Cardiac fibroblast (primary cell): ENCODE results near the gene HADHB.

Experiments used
- DNase-seq, 2 donors: peaks; one replicate each; pipeline versions ENCODE4 v3.0.0 to v3.0.0-alpha.2; 2010; ENCODE audit warnings: low read depth in 2 of 2
- H3K4me3 ChIP-seq, 2 donors: replicated peaks in 1 of 2; 1 replicate in 1 of 2; 2 replicates in 1 of 2; pipeline ENCODE4 v1.5.1; 2011; ENCODE audit warnings: low read depth in 2 of 2, low read length in 2 of 2, mild to moderate bottlenecking in 2 of 2, moderate library complexity in 1 of 2
- CTCF ChIP-seq: IDR thresholded peaks from one replicate; pipeline ENCODE4 v1.5.1; 2011; ENCODE audit warnings: low read depth, mild to moderate bottlenecking, low read length, inconsistent platforms

The HADHB gene

GRCh38 chr2:26244309-26245230 lies at the start of gene HADHB, which contains the start of gene HADHA:
Gene HADHB, plus strand, starts transcription at chr2:26244939. Its CDS starts 9,316 bp downstream, at chr2:26254255.
Gene HADHA, minus strand, starts transcription at chr2:26244632. Its CDS starts 36 bp downstream, at chr2:26244596.
- H3K4me3 ChIP-seq = peak within 1 kb of the TSS; percentile 76 to 89
- peak; percentile 25 for TF ChIP-seq CTCF
- peak; percentile 95 for DNase-seq

- TF ChIP-seq CTCF = no peak
- H3K4me3 ChIP-seq = no peak overlapping the region
- no peak for DNase-seq
Measured at GRCh38 chr2:26195040-26195984, 49.4 kb upstream of the HADHB start.

GRCh38 chr2:26196683-26197418 lies 47.9 kb upstream of the HADHB start:
- no peak for DNase-seq
- H3K4me3 ChIP-seq = no peak overlapping the region
- no peak for TF ChIP-seq CTCF

- no peak for DNase-seq
- no peak overlapping the region for H3K4me3 ChIP-seq
- TF ChIP-seq CTCF = no peak
Measured at GRCh38 chr2:26197516-26197915, 47.2 kb upstream of the HADHB start.

- H3K4me3 ChIP-seq = no peak overlapping the region
- DNase-seq = no peak
- no peak for TF ChIP-seq CTCF
Measured at GRCh38 chr2:26202981-26203490, 41.7 kb upstream of the HADHB start.

- no peak for TF ChIP-seq CTCF
- DNase-seq = no peak
- H3K4me3 ChIP-seq = no peak overlapping the region
Measured at GRCh38 chr2:26203906-26204305, 40.8 kb upstream of the HADHB start.
